ENCODE measurements around the gene PRRC2C.
"Not testable (repeated sequence)": the region's sequence is repeated elsewhere in the genome, so short reads cannot be mapped to it uniquely, and the experiment has no call there.

The PRRC2C gene

DNA sequence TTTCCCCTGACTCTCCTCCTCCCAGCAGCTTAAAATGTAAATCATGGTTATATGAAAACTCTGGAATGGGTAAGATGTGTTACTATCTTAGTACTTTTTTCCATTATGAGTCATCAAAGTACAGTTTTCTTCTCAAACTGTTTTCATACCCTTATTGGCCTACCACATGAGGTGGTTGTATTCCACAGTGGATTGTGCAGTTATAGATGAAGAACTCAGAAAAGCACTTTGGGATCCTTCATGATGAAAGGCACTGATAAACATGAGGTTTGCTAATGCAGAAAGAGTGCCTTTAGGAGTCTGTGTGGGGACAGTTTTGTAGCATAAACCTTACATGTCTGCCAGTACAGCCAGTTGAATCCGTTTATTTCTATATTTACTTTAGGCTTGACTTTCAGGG, 104.7 kb downstream of the PRRC2C start:
- no peak for DNase-seq

DNA sequence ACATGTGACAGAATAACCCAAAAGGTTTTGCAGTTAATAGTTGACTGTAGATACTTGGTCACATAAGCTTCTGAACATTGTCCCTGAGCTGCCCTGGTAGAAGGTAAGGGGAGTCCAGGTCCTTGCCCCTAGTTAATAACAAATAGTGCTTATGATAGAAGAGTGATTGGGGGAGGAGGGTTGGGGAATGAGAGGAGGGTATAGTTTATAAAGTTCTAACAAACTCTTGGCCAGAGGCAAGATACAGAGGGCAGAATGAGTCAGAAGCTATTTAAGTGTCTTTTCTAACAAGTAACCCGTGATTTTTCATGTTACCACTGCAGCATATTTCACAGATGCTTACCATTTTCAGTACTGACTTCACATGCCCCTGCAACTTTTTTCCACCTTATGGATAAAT, 110.0 kb downstream of the PRRC2C start:
- DNase-seq = no peak

DNA sequence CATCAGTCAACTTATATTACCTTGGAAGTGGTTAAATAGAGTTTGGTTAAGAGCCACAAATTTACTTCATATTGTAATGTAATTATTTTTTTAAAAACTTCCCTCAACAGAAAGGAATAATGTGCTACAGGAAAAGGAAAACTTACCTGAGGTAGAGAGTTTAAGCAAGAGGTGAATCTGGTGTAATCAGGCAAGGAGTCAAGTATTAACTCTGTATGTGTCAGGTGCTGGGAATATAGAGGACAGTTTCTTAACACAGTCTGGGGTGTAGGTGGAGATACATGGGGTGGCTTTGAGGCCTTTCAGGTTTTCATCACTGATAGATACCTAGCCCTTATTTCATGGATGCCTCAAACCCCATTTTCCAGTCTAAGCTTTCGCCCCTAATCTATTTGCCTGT, 110.8 kb downstream of the PRRC2C start:
- no peak for DNase-seq

DNA sequence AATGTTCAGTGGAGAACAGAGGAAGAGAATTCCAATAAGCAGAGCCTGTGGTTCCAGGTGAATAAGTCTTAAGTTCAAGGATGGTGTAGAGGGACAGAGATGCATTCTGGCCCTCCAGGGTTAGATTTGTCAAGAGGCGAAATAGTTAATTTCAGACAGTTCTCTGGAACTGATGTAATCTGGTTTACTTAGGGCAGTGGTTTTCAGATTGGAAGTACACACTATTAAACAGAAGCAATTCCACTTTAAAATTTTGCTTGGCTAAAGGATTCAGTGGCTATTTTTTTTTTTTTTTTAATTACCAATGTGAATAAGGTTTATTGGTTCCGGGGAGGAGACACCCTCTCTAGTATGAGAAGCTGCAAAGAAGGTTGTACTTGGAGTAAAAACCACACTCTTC, 111.4 kb downstream of the PRRC2C start:
- DNase-seq = no peak

DNA sequence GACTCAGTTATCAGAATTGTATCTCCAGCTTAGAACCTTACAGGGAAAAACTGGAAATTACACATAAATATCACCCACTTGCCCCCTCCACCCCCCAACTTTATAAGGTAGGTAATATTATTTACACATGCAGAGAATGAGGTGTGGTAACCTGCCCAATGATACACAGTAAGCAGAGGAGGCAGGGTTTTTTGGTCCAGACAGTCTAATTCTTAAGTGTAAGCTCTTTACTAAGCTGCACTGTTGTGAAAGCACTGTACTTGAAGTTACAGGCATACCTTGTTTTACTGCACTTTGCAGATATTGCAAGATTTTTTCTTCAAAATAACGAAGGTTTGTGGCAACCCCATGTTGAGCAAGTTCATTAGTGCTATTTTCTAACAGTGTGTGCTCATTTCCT, 111.9 kb downstream of the PRRC2C start:
- DNase-seq = no peak

DNA sequence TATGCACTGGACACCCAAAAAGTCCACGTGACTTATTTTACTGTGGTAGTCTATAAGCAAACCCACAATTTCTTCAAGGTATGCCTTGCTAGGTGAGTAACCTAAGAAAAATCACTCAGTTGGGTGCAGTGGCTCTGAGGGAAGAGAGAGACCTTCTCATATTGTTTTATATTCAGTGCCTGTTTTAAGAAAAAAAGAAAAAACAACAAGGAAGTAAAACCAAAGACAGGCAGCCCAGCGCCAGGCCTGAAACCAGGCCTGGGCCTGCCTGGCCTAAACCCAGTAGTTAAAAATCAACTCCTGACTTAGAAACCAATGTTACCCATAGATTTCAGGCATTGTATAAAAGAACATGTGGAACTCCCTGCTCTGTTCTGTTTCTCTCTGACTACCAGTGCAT, 115.0 kb downstream of the PRRC2C start:
- not testable (repeated sequence) for DNase-seq

DNA sequence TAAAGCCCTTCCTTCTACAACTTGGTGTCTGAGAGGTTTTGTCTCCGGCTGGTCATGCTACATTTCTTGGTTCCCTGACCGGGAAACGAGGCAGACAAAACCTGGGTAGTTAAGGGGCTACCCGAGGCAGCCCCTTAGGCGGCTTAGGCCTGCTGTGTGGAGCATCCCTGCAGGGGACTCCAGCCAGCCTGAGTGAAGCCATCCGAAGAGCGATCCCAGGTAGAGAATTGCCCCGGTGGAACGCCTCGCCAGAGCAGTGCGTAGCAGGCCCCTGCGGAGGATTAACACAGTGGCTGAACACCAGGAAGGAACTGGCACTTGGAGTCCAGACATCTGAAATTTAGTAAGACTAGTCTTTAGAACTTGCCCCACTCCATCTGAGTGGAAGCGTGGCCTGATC, 115.5 kb downstream of the PRRC2C start:
- no peak for DNase-seq

DNA sequence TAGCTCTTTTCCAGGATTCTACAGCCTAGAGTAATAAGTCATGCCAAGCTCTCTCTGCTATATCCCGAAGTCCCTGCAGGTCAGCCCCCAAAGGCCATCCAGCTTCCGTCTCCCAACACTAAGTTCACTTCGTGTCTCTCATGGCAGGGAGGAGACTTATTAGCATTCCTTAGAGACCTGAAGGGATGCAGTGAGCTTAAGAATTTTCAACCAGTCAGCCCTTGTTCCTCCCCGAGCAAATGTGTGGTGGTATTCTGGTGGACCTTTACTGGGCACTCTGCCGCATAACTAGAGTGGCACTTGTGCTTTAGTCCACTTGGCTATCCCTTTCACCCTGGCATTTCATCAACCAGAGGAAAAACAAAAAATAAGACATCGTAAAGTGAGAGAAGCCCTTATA, 117.7 kb downstream of the PRRC2C start:
- not testable (repeated sequence) for DNase-seq

DNA sequence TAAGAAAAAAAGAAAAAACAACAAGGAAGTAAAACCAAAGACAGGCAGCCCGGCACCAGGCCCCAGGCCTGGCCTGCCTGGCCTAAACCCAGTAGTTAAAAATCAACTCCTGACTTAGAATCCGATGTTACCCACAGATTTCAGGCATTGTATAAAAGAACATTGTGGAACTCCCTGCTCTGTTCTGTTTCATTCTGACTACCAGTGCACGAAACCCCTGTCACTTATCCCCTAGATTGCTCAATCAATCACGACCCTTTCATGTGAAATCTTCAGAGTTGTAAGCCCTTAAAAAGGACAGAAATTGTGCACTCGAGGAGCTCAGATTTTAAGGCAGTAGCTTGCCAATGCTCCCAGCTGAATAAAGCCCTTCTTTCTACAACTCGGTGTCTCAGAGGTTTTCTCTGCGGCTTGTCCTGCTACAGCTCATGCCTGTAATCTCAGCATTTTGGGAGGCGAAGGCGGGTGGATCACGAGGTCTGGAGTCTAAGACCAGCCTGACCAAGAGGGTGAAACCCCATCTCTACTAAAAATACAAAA, 121.1 kb downstream of the PRRC2C start:
- DNase-seq = no peak

DNA sequence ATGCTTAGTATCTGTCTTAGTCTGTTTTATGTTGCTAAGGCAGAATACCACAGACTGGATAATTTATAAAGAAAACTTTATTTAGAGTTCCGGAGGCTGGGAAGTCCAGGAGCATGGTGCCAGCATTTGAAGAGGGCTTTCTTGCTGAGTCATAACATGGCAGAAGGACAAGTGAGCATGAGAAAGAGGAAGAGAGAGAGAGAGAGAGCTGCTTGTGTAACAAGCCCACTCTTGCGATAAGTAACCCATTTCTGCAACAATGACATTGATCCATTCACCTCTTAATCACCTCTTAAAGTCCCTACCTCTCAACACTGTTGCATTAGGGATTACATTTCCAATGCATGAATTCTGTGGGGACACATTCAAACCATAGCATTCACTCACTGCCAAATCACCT, 125.1 kb downstream of the PRRC2C start:
- no peak for DNase-seq

DNA sequence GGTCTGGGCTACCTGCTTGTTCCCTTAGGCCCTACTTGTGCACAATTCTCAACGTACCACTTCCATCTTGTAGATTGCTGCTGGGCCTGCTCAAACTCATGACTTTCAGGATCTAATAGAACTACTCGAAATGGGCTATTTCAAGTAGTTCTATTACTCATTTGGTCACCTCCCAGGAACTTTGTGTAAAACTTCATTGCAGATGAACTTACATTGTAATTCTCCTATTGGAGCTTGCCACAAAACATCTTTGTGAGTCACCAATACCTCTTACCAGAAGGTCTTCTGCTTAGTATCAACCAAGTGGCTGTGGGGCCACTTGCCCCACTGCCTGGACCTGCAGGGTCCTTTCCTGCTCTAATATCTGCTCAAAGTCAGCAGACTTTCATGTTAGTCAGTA, 126.0 kb downstream of the PRRC2C start:
- DNase-seq = no peak

DNA sequence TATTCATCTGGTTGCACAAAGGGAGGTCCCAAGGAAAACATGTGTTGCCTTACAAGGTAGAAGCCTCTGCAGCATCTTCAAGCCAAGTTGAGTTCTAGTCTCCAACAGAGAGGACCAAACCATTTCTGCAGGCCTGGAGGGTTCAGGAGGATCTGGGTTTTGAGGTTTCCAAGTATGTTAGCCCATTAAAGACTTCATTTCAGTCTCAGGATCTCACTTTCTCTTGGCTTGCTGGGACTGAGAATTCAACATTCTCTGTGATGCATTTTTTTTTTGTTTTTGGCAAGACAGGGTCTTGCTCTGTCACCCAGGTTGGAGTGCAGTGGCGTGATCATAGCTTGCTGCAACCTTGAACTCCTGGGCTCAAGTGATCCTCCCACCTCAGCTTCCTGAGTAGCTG, 128.0 kb downstream of the PRRC2C start:
- DNase-seq = no peak

DNA sequence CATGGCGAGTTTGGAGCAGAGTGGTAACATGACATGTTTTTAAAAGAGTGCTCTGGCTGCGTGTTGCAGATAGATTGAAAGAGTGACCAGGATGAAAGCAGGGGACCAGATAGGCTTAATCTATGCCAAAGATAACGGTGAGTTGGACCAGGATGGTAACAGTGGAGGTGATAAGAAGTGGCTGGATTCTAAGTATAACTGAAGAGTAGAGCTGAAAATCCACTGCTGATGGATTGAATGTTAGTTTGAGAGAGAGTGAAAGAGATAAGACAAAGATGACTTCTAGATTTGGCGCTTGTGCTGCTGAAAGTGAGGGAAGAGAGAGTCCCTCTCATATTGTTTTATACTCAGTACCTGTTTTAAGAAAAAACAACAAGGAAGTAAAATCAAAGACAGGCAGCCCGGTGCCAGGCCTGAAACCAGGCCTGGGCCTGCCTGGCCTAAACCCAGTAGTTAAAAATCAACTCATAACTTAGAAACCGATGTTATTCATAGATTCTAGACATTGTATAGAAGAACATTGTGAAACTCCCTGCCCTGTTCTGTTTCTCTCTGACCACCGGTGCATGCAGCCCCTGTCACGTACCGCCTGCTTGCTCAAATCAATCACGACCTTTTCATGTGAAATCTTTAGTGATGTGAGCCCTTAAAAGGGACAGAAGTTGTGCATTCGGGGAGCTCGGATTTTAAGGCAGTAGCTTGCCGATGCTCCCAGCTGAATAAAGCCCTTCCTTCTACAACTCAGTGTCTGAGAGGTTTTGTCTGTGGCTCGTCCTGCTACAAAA, 130.0 kb downstream of the PRRC2C start:
- not testable (repeated sequence) for DNase-seq

DNA sequence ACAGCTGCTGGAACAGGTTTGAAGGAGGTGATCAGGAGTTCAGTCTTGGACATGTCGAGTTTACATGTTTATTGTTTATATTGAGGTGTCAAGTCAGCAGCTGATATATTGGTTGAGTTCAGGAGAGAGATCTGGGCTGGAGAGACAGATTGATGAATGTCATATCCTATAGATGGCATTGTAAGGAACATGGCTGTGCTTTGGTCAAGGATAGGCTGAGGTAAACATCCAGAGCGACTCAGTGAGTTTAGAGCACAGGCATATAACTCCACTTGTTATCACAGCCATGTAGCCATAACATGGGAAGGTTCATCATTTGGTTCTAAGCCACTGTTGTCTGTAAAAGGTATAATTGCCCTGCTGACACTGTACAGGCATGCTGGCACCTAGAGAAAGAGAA, 131.3 kb downstream of the PRRC2C start:
- DNase-seq = no peak

DNA sequence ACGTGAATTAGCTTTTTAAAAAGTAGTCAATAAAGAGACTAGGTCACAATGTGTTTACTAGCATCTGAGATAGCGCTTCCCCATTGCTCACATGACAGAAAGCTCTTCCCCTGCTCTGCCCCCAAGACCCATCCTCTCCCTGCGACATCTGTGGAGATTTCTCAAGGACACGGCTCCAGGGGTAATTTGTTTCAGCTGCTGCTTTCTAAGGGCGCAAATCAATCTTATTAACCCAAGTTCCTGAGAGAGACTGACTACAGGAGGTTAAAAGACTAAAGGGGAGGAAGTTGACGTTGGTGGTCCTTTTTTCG, 136.8 kb downstream of the PRRC2C start, which contains the start of gene MYOCOS:
Gene MYOCOS, plus strand, starts transcription at position 92 of the 311 bp plus-strand sequence. CDS start 1,641 bp downstream, outside the sequence.
- DNase-seq = no peak

DNA sequence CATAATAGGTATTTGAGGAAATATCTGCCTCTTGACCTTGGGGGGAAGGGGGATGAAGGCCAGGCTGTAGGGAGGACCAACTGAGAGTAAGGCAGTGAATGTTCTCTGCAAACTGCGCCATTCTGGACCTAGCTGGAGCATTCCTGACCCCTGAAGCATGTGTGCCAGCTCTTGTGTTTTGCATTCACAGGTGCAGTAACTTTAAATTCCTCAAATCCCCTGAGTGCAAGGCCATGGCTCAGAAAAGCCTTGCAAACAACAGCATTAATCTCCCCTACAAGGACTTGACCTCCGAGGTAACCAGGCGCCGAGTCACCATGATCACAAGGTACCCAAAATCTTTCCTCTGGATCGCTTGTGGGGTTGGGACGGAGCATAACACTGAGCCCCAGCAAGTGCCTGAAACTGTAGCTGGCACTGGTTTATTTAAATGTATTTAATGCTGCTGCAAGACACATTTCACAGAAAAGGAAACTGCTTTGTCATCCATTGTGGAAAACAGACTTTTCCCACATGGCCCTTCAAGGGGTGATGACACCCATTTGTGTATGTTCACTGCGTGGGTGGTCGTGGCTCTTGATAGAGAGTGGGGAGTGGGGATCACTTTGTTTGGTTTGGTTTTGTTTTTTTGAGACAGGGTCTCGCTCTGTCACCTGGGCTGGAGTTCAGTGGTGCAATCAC, 138.5 kb downstream of the PRRC2C start:
- DNase-seq = no peak

DNA sequence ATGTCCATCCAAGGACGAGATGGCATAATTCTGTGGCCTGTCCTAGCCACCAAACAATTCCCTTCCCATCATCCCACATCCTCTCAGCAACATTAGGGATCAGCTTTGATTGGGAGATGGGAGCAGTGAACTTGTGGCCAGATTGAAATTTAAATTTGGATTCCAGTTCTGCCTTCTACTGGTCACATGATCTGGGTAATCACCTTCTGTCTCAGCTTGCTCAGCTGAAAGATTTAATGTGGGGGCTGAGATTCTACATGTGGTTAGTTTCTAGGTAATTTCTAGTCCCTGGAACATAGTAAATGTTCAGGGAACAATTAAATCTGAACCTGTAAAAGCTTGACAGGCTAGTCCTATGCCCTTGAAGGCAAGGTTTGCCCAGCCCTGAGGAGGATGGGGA, 139.9 kb downstream of the PRRC2C start:
- no peak for DNase-seq

DNA sequence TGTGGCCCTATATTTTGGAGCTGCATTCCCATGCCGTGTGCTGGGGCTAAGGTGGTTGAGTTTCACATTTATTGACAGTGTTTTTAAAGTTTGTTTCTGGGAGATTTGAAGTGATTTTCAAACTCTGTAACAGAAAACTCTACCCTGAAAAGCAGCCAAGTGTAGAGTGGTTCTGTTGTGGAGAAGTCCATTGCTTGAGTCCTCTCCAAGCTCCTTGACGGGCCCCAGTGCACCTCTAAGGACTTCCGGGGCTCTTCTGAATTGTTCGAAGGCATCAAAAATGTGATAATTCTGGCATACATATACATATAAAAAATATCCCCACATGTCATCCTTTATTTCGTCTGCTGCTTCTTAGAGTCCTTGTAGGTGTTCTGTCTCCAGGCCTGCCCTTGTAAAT, 141.7 kb downstream of the PRRC2C start:
- DNase-seq = no peak

DNA sequence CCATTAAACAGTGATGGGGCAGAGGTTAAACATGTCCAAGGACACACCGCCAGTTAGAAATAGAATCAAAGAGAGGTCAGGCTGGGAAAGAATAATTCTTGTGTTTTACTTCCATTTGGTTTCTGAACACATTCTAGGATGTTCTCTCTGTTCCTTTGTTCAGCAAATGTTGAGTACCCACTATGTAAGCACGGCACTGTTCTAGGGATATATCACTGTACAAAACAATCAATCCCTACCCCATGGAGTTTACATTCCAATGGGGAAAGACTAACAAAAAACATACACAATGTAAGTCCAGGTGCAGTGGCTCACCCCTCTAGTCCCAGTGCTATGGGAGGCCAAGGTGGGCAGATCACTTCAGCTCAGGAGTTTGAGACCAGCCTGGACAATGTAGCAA, 142.9 kb downstream of the PRRC2C start:
- no peak for DNase-seq

DNA sequence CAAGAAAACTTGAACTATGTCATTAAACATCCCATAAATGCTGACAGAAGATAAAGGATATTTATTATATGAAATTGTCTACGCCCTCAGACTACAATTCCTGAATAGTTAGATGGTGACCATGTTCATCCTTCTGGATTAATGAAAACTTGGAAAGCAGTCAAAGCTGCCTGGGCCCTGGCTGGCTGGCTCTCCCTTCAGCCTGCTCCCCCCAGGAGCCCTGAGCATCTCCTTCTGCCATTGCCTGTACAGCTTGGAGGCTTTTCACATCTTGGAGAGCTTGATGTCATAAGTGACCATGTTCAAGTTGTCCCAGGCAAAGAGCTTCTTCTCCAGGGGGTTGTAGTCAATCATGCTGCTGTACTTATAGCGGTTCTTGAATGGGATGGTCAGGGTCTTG, 150.3 kb downstream of the PRRC2C start:
- DNase-seq = no peak

DNA sequence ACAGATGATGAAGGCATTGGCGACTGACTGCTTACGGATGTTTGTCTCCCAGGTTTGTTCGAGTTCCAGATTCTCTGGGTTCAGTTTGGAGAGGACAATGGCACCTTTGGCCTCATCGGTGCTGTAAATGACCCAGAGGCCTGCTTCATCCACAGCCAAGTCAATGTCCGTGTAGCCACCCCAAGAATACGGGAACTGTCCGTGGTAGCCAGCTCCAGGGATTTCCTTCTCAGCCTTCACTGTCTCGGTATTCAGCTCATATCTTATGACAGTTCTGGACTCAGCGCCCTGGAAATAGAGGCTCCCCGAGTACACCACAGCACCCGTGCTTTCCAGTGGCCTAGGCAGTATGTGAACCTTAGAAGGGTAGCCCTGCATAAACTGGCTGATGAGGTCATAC, 150.8 kb downstream of the PRRC2C start:
- no peak for DNase-seq

DNA sequence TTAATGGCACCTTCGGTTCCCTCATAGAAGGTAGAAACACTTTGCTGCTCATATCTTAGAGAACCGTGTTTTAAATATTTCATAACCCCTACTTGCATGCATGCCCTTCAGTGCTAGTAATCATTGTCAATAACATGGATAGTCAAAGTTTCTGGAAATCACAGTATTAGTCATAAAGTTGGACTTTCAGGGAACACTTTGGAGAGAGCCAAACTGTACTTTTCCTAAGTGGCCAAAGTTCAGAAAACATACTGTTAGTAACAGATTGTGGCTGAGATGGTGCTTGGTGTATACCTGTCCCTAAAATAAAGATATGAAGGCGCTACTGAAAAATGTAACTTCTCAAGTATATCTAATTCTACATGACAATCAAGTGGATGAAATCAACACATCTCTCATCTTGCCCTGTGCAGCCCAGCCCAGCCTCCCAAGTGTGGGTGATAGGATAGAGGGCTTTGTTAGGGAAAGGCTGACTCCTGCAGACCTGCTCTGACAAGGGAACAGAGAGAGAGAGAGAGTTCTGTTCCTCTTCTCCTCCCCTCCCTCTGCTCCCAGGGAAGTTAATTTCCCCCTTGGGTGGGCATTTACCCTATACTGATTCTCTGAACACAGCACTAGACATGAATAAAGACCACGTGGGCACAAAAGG, 152.7 kb downstream of the PRRC2C start:
- no peak for DNase-seq

DNA sequence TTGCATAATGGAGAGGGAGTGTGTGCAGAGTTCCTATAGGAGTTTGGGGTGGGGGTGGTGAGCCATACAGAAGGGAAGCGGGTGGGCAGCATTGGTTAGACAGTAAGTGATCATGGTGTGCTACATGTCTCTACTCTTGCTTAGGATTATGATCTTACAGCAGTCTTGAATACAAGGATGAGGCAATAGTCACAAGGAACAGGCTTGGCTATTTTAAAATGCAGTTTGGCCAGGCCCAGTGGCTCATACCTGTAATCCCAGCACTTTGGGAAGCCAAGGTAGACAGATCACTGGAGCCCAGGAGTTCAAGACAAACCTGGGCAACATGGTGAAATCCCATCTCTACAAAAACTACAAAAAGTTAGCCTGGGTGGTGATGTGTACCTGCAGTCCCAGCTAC, 154.9 kb downstream of the PRRC2C start:
- DNase-seq = no peak

Measured in activated CD4-positive, alpha-beta T cell treated with anti-CD3 and anti-CD28 coated beads, Interleukin-2, amount 50 U/mL, for 4 hours (primary cell).